ENCODE measurements around the gene SEM1.
"Not testable (repeated sequence)": the region's sequence is repeated elsewhere in the genome, so short reads cannot be mapped to it uniquely, and the experiment has no call there.

Gene SEM1

DNA sequence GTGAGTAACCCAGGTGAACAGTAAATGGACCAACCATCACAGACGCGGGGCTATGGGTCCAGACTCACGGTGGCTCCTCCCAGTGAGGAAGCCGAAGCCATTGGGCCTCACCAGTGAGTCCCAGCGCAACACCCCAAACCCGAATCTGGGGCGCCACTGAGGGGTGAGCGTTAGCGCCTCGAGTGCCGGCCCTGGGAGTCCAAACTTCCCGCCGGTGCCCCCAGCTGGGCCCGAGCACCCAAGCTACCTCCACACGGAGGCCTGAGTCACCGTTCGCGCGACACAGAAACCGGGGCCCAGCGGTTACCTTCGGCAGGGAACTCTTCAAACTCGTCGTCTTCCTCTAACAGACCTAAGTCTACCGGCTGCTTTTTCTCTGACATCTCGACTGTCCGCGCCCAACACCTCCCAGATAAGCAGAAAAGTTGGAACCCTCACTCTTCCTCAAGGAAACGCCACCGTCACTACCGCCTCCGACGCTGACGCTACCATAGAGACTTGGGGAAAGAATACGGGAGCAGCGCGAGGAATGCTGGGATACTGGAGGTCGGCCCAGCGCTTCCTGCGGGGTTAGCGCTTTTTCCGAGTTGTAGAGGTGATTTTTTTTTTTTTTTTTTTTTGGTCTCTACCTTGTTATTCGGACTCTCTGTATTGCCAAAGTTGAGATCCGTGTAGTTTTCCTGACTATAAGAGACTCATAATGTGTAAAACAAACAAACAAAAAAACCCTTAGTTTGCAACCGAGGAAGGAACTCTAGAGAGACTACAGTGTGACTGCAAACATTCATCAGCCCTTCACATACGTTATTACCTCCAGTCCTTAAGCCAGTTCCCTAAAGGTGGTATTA lies at the start of gene SEM1:
Gene SEM1, minus strand, starts transcription at position 466 of the 848 bp plus-strand sequence. Its CDS starts 83 bp downstream, at position 383.
- Histone ChIP-seq H3K27ac (peak within 1 kb of the TSS; percentile 78), H3K27me3 (ENCODE audit: insufficient read depth, low read depth, severe bottlenecking) (no peaks in the 10 kb centered on the region), H3K9me3 (ENCODE audit: severe bottlenecking) (peaks cover 6% of the 10 kb centered on the region), H3K4me3 (ENCODE audit: low read depth, low read length) (peak within 1 kb of the TSS; percentile 97), H3K36me3 (peaks cover 7% of the 10 kb centered on the region)
- TF ChIP-seq, protein P1, sequence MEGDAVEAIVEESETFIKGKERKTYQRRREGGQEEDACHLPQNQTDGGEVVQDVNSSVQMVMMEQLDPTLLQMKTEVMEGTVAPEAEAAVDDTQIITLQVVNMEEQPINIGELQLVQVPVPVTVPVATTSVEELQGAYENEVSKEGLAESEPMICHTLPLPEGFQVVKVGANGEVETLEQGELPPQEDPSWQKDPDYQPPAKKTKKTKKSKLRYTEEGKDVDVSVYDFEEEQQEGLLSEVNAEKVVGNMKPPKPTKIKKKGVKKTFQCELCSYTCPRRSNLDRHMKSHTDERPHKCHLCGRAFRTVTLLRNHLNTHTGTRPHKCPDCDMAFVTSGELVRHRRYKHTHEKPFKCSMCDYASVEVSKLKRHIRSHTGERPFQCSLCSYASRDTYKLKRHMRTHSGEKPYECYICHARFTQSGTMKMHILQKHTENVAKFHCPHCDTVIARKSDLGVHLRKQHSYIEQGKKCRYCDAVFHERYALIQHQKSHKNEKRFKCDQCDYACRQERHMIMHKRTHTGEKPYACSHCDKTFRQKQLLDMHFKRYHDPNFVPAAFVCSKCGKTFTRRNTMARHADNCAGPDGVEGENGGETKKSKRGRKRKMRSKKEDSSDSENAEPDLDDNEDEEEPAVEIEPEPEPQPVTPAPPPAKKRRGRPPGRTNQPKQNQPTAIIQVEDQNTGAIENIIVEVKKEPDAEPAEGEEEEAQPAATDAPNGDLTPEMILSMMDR (IDR thresholded peaks at IDR 0.05; ENCODE audit: low read depth, low read length), result no peak
- peak; percentile 88 for DNase-seq

DNA sequence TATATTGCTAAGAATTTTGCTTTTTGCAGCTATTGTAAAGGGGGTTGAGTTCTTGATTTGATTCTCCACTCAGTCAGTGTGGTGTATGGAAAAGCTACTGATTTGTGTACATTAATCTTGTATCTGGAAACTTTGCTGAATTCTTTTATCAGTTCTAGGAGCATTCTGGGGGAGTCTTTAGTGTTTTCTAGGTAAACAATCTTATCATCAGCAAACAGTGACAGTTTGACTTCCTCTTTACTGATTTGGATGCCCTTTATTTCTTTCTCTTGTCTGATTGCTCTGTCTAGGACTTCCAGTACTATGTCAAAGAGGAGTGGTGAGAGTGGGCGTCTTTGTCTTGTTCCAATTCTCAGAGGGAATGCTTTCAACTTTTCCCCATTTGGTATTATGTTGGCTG lies 48.2 kb upstream of the SEM1 start:
- H3K36me3 ChIP-seq; H3K27ac ChIP-seq; H3K27me3 ChIP-seq (ENCODE audit: insufficient read depth, low read depth, severe bottlenecking); H3K4me3 ChIP-seq (ENCODE audit: low read depth, low read length); H3K9me3 ChIP-seq (ENCODE audit: severe bottlenecking); DNase-seq: not testable (repeated sequence)

DNA sequence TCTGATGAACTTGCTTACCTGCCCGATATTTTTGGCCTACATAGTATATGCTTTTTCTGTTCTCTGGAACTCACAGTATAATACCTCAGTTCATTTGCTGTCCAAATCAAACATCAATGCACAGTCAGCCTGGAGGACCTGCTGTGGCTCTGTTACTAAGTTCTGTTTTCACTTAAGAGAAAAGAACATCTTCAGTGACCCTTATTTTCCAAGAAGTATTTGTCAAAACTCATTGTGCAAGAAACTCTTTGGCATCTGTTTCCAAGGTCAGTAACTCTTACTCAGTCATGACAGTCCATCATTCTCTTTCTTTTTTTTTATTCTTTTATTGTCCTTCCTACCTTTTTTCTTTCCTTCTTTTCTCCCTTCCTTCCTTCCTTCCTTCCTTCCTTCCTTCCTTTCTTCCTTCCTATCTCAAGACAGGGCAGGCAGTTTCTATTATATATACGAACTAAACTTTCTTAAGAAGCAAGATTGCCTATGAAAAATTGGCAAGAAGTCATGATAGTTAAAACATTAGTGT lies 37.8 kb upstream of the SEM1 start:
- H3K9me3 ChIP-seq (ENCODE audit: severe bottlenecking), result peaks cover 2% of the 10 kb centered on the region
- DNase-seq, result no peak
- H3K27ac ChIP-seq, result no peak overlapping the region
- H3K36me3 ChIP-seq, result no peaks in the 10 kb centered on the region
- TF ChIP-seq, protein P1 (IDR thresholded peaks at IDR 0.05; ENCODE audit: low read depth, low read length), result no peak
- H3K27me3 ChIP-seq (ENCODE audit: insufficient read depth, low read depth, severe bottlenecking), result no peaks in the 10 kb centered on the region
- H3K4me3 ChIP-seq (ENCODE audit: low read depth, low read length), result no peak overlapping the region

DNA sequence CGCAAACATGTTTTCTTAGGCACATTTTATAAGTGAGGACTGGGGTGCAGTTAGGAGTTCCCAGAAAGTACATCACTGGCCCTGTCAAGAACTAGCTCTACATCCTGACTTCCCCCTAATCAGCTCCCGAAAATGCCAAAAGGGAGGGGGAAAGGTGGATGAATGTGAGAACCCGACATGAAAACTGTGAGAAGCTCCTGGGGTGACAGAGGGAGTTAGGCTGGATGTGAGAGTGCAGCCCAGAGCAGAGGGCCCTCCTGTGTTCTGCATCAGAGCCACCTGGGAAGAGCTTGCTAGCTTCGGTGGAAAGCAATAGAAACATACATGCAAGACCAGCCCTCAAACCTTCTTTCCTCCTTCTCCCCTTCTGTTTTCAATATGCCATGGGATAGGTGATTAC lies 30.5 kb upstream of the SEM1 start:
- TF ChIP-seq, protein P1 (IDR thresholded peaks at IDR 0.05; ENCODE audit: low read depth, low read length), result no peak
- no peak overlapping the region for H3K27ac ChIP-seq
- H3K9me3 ChIP-seq (ENCODE audit: severe bottlenecking), result no peaks in the 10 kb centered on the region
- no peak overlapping the region for H3K4me3 ChIP-seq (ENCODE audit: low read depth, low read length)
- DNase-seq, result no peak
- H3K36me3 ChIP-seq, result no peaks in the 10 kb centered on the region
- no peaks in the 10 kb centered on the region for H3K27me3 ChIP-seq (ENCODE audit: insufficient read depth, low read depth, severe bottlenecking)

DNA sequence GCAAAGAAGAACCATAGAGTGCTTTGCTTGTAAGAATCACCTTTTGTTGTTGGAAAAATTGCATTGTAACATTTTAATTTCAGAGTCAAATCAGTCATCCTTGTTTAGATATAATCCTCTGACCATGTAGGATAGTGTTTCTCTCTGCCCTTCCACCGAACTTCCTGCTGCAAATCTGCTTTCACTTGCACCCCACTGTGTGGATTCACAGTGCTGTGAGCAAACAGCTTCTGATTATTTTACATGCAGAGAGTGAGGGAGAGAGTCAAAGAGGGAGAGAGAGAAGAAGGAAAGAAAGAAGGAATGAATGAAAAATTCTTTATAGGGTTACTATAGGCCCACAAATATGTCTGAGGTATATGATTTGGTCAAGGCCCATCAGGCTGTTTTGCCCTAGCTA lies 30.0 kb upstream of the SEM1 start:
- no peak for DNase-seq
- Histone ChIP-seq H3K9me3 (ENCODE audit: severe bottlenecking) (no peaks in the 10 kb centered on the region), H3K27me3 (ENCODE audit: insufficient read depth, low read depth, severe bottlenecking) (no peaks in the 10 kb centered on the region), H3K4me3 (ENCODE audit: low read depth, low read length) (no peak overlapping the region), H3K27ac (no peak overlapping the region), H3K36me3 (no peaks in the 10 kb centered on the region)
- TF ChIP-seq, protein P1 (IDR thresholded peaks at IDR 0.05; ENCODE audit: low read depth, low read length), result no peak

DNA sequence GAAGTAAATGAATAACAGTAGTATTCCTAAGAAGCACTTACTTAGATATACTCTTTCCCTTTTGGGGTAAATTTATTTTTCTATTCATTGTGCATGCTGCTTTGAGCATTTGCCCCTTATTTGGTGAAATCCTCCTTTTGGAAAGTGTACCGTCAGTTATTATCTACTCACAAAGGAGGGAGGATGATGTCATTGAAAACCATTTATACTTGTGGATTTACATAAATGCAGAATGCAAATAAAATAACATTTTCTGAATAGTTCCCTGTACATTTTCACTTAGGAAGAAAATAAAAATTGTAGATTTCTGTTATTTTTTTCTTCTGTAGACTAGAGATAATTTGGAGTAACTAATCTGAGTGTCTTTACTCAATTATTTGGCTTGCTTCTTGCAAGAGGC lies 29.5 kb upstream of the SEM1 start:
- H3K4me3 ChIP-seq (ENCODE audit: low read depth, low read length), result no peak overlapping the region

More for the DNA sequence above, 29.5 kb upstream of the SEM1 start:
- TF ChIP-seq, protein P1 (IDR thresholded peaks at IDR 0.05; ENCODE audit: low read depth, low read length), result no peak
- Histone ChIP-seq H3K27ac (no peak overlapping the region), H3K27me3 (ENCODE audit: insufficient read depth, low read depth, severe bottlenecking) (no peaks in the 10 kb centered on the region), H3K36me3 (no peaks in the 10 kb centered on the region), H3K9me3 (ENCODE audit: severe bottlenecking) (no peaks in the 10 kb centered on the region)
- no peak for DNase-seq

Measured in WERI-Rb-1 (cell line).